A549 (cell line): ENCODE data around the gene OAS1. TPM values are rescaled to one million over a fixed set of nuclear protein-coding genes. Genes with fewer than 3 reads are reported as not detected.

Experiments used
- ATAC-seq, 2 experiments: fragments of 200-7000 bp in 1 of 2; fragments of >200 bp in 1 of 2; cut with Nextera tagmentation in 1 of 2; cut with Tn5 transposase in 1 of 2; 3 replicates each; pipeline versions ENCODE4 v1.8.0 to v1.9.1; 2018 to 2020; ENCODE audit warnings: mild to moderate bottlenecking in 1 of 2, moderate library complexity in 1 of 2
- CTCF ChIA-PET: fragments of 300-600 bp; sonication (Branson Sonifier 250); formaldehyde crosslinking; extraction: SDS; loops from one replicate; lab custom pipeline; 2021; ENCODE audit warnings: antibody characterized with exemption, inconsistent platforms; lab: Yijun Ruan, JAX
- POLR2A ChIA-PET: fragments of 350-600 bp; formaldehyde crosslinking; extraction: SDS; loops from one replicate; lab custom pipeline; 2021; ENCODE audit warnings: antibody characterized with exemption, inconsistent platforms; lab: Yijun Ruan, JAX
- DNase-seq, 2 experiments: peaks; one replicate each; pipeline versions ENCODE4 v3.0.0 to v3.0.0-alpha.2; 2011 to 2016; ENCODE audit warnings: low read depth in 1 of 2, low spot score in 1 of 2
- FAIRE-seq: peaks from 2 replicates; lab custom pipeline; 2011; peaks lifted over from hg19 to GRCh38; lab: Jason Lieb, UNC
- H3K27ac ChIP-seq, 2 experiments: fragments of >200 bp; sonication (Bioruptor Twin); formaldehyde crosslinking; 3 replicates each; pipeline ENCODE4 v1.5.1; 2016 to 2017
- H3K4me1 ChIP-seq: fragments of >200 bp; sonication (Bioruptor Twin); formaldehyde crosslinking; 3 replicates; pipeline ENCODE4 v1.6.1; 2016
- H3K4me2 ChIP-seq: fragments of >200 bp; sonication (Bioruptor Twin); formaldehyde crosslinking; 3 replicates; pipeline ENCODE4 v1.6.1; 2016
- H3K4me3 ChIP-seq: fragments of >200 bp; sonication (Bioruptor Twin); formaldehyde crosslinking; 3 replicates; pipeline ENCODE4 v1.5.1; 2016
- H3K9me3 ChIP-seq: fragments of >200 bp; sonication (Bioruptor Twin); formaldehyde crosslinking; 3 replicates; pipeline ENCODE4 v1.6.1; 2016
- ATOH8 ChIP-seq: fragments of 250-450 bp; sonication (Bioruptor Pico); IDR thresholded peaks from 2 replicates; pipeline ENCODE4 v1.5.0; 2020; ENCODE audit warnings: low read depth, mild to moderate bottlenecking, moderate library complexity
- CBX2 ChIP-seq: fragments of 200-600 bp; sonication (generic); IDR thresholded peaks from 2 replicates; pipeline ENCODE4 v1.6.1; 2016; ENCODE audit warnings: low read depth, mild to moderate bottlenecking, borderline replicate concordance
- CBX8 ChIP-seq: fragments of 200-600 bp; sonication (generic); IDR thresholded peaks from 2 replicates; pipeline ENCODE4 v1.6.1; 2016
- E2F6 ChIP-seq: IDR thresholded peaks from 2 replicates; pipeline ENCODE4 v1.6.1; 2012; ENCODE audit warnings: low read depth, borderline replicate concordance
- EHMT2 ChIP-seq: fragments of 200-600 bp; sonication (generic); IDR thresholded peaks from 2 replicates; pipeline ENCODE4 v1.6.1; 2016; ENCODE audit warnings: antibody characterized with exemption, low read depth, mild to moderate bottlenecking, moderate library complexity
- FOSB ChIP-seq: fragments of 250-450 bp; sonication (Bioruptor Pico); IDR thresholded peaks from 2 replicates; pipeline ENCODE4 v1.5.0; 2020; ENCODE audit warnings: mild to moderate bottlenecking, moderate library complexity
- FOXS1 ChIP-seq: fragments of 250-450 bp; sonication (Bioruptor Pico); IDR thresholded peaks from 2 replicates; pipeline ENCODE4 v1.5.0; 2020; ENCODE audit warnings: mild to moderate bottlenecking, moderate library complexity
- HEYL ChIP-seq: fragments of 250-450 bp; sonication (Bioruptor Pico); IDR thresholded peaks from 2 replicates; pipeline ENCODE4 v1.8.0; 2021; ENCODE audit warnings: mild to moderate bottlenecking, moderate library complexity
- HMGXB4 ChIP-seq: fragments of 250-450 bp; sonication (Bioruptor Pico); IDR thresholded peaks from 2 replicates; pipeline ENCODE4 v1.5.0; 2021; ENCODE audit warnings: mild to moderate bottlenecking, moderate library complexity, borderline replicate concordance
- HOXB13 ChIP-seq: fragments of 250-450 bp; sonication (Bioruptor Pico); IDR thresholded peaks from 2 replicates; pipeline ENCODE4 v1.5.0; 2020; ENCODE audit warnings: low read depth, mild to moderate bottlenecking, moderate library complexity
- KDM1A ChIP-seq: fragments of 200-600 bp; sonication (generic); IDR thresholded peaks from 2 replicates; pipeline ENCODE4 v1.6.1; 2016; ENCODE audit warnings: low read depth, mild to moderate bottlenecking
- KDM5A ChIP-seq: fragments of 200-600 bp; sonication (generic); IDR thresholded peaks from 2 replicates; pipeline ENCODE4 v1.6.1; 2016; ENCODE audit warnings: antibody characterized with exemption, mild to moderate bottlenecking
- MAFK ChIP-seq: fragments of 450-650 bp; IDR thresholded peaks from 2 replicates; pipeline ENCODE4 v1.6.1; 2014; ENCODE audit not compliant: partially characterized antibody
- MAX ChIP-seq: IDR thresholded peaks from 2 replicates; pipeline ENCODE4 v1.6.1; 2012
- PHF8 ChIP-seq: fragments of 200-600 bp; sonication (generic); IDR thresholded peaks from 2 replicates; pipeline ENCODE4 v1.6.1; 2016; ENCODE audit warnings: low read depth, mild to moderate bottlenecking, antibody characterized with exemption, moderate library complexity, borderline replicate concordance
- POLR2A ChIP-seq: IDR thresholded peaks from 2 replicates; pipeline ENCODE4 v1.6.1; 2012; ENCODE audit warnings: mild to moderate bottlenecking, low read length
- RCOR1 ChIP-seq: fragments of 150-350 bp; IDR thresholded peaks from 2 replicates; pipeline ENCODE4 v1.6.1; 2014; ENCODE audit warnings: antibody characterized with exemption, low read length, low read depth
- REST ChIP-seq: fragments of 200-600 bp; sonication (generic); IDR thresholded peaks from 2 replicates; pipeline ENCODE4 v1.6.1; 2016; ENCODE audit warnings: antibody characterized with exemption, mild to moderate bottlenecking, moderate library complexity
- SREBF2 ChIP-seq: fragments of 450-650 bp; IDR thresholded peaks from 2 replicates; pipeline ENCODE4 v1.6.1; 2014; ENCODE audit warnings: mild to moderate bottlenecking, moderate library complexity
- TFCP2L1 ChIP-seq: fragments of 250-450 bp; sonication (Bioruptor Pico); IDR thresholded peaks from 2 replicates; pipeline ENCODE4 v1.5.0; 2021; ENCODE audit warnings: mild to moderate bottlenecking
- WGBS: methylation state at CpG from one replicate; pipeline ENCODE4 v1.1.6; 2017; ENCODE audit errors: missing lambda C conversion rate; 5-methylcytosine and 5-hydroxymethylcytosine counted together
- polyA plus RNA-seq, 4 experiments: library from polyadenylated mRNA; depleted of rRNA in 3 of 4; stranded (reverse); fragments of >200 nt; fragmentation: RNase III in 1 of 4; extraction: RNeasy Plus Mini Kit Qiagen cat#74134 plus additional on column Dnase treatment in 1 of 4; gene quantifications; 2 replicates in 3 of 4; 3 replicates in 1 of 4; pipeline ENCODE4 v1.2.3, GENCODE V29; 2011 to 2017

The OAS1 gene
- polyA plus RNA-seq, 2 of the 4 experiments (the other 2 are of a cell fraction): 52.8 to 63.6 TPM

- TF ChIP-seq PHF8: no peak
- TF ChIP-seq KDM1A: no peak
- no peak for TF ChIP-seq CBX8
- TF ChIP-seq TFCP2L1 (CRISPR knock-in tag): no peak
Observed at GRCh38 chr12:112859291-112859690, 47.5 kb upstream of the OAS1 start (continued).

- CTCF ChIA-PET: interaction anchor here (0.8 to 1.0 kb wide), 3 partner anchors 10 to 170 kb away, joined by 3 to 5 read pairs (median 3); no protein-coding TSS in a partner anchor
- no peak overlapping the region for H3K27ac ChIP-seq
- H3K4me3 ChIP-seq: no peak overlapping the region
- ATAC-seq (no peak), FAIRE-seq (no peak), DNase-seq (no peak)
- WGBS: 85% methylated on average over 5 of the region's 5 CpGs
- no peak for TF ChIP-seq KDM5A
- TF ChIP-seq FOSB (CRISPR knock-in tag): no peak
- no peak for TF ChIP-seq HEYL
- TF ChIP-seq POLR2A: no peak
- no peak for TF ChIP-seq KDM1A
- TF ChIP-seq SREBF2: no peak
- H3K9me3 ChIP-seq: no peaks in the 10 kb centered on the region
- H3K4me2 ChIP-seq: no peak overlapping the region
- peaks cover 16% of the 10 kb centered on the region for H3K4me1 ChIP-seq
- POLR2A ChIA-PET: no interaction called here
Observed at GRCh38 chr12:112860181-112860580, 46.6 kb upstream of the OAS1 start.

GRCh38 chr12:112861284-112861683, 45.5 kb upstream of the OAS1 start:
- Histone ChIP-seq H3K4me3 (no peak overlapping the region), H3K4me1 (peaks cover 10% of the 10 kb centered on the region), H3K9me3 (no peaks in the 10 kb centered on the region), H3K27ac (no peak overlapping the region), H3K4me2 (no peak overlapping the region)
- DNase-seq: no peak
- ChIA-PET POLR2A (no interaction called here), CTCF (interaction anchor here (1.5 to 1.9 kb wide), 3 partner anchors 10 to 321 kb away, joined by 3 to 7 read pairs (median 4); no protein-coding TSS in a partner anchor)
- TF ChIP-seq FOXS1 (CRISPR knock-in tag): no peak
- FAIRE-seq: no peak
- ATAC-seq: no peak
- 77% methylated on average over 7 of the region's 7 CpGs for WGBS

GRCh38 chr12:112862636-112863290, 44.0 kb upstream of the OAS1 start:
- POLR2A ChIA-PET: no interaction called here
- no peak overlapping the region for H3K4me3 ChIP-seq
- DNase-seq (no peak), ATAC-seq (no peak), FAIRE-seq (no peak)
- CTCF ChIA-PET: interaction anchor here (0.7 to 1.9 kb wide), 5 partner anchors 8 to 323 kb away, joined by 3 to 7 read pairs (median 3); no protein-coding TSS in a partner anchor
- no peaks in the 10 kb centered on the region for H3K4me1 ChIP-seq
- H3K4me2 ChIP-seq: no peak overlapping the region
- no peak for TF ChIP-seq HOXB13 (CRISPR knock-in tag)
- no peak for TF ChIP-seq EHMT2
- no peak for TF ChIP-seq RCOR1
- no peak for TF ChIP-seq TFCP2L1 (CRISPR knock-in tag)
- no peak for TF ChIP-seq POLR2A
- no peak for TF ChIP-seq MAFK
- TF ChIP-seq CBX2: no peak
- TF ChIP-seq MAX: no peak
- TF ChIP-seq HEYL: no peak
- no peak for TF ChIP-seq E2F6
- TF ChIP-seq KDM1A: no peak
- TF ChIP-seq REST: no peak
- no peak for TF ChIP-seq HMGXB4 (CRISPR knock-in tag)
- TF ChIP-seq ATOH8 (CRISPR knock-in tag): no peak
- no peak overlapping the region for H3K27ac ChIP-seq
- no peaks in the 10 kb centered on the region for H3K9me3 ChIP-seq
- 62% methylated on average over 10 of the region's 11 CpGs for WGBS
